GM12878 (cell line): ENCODE data around the gene MSRB1. TPM values are rescaled to one million over a fixed set of nuclear protein-coding genes. Genes with fewer than 3 reads are reported as not detected.
A peak's percentile ranks its signal among the peaks of the same experiment; 100 is the strongest.

Source experiments
- ATAC-seq: fragments of 200-7000 bp; cut with Tn5 transposase; 3 replicates; pipeline ENCODE4 v1.9.1; 2020; ENCODE audit warnings: mild to moderate bottlenecking, moderate library complexity
- BruUV-seq: library from RNA; stranded (reverse); fragments of 400-500 nt; replicated peaks from 2 replicates; lab custom pipeline; 2021; lab: Mats Ljungman, UMichigan
- CTCF ChIA-PET: fragments of 300-600 bp; sonication (Branson Sonifier 250); formaldehyde crosslinking; extraction: SDS; loops from one replicate; lab custom pipeline; 2021; ENCODE audit warnings: inconsistent platforms; lab: Yijun Ruan, JAX
- POLR2A ChIA-PET: fragments of 350-600 bp; formaldehyde crosslinking; extraction: SDS; loops from one replicate; lab custom pipeline; 2021; ENCODE audit warnings: inconsistent platforms; lab: Charles Lee
- RAD21 ChIA-PET: fragments of 300-600 bp; sonication (Branson Sonifier 250); formaldehyde crosslinking; loops from one replicate; lab custom pipeline; 2023; ENCODE audit warnings: antibody characterized with exemption; ENCODE audit not compliant: unreplicated experiment; lab: Charles Lee
- SMC1A ChIA-PET: fragments of 300-600 bp; sonication (Branson Sonifier 250); formaldehyde crosslinking; loops from one replicate; lab custom pipeline; 2023; ENCODE audit not compliant: unreplicated experiment, uncharacterized antibody; lab: Charles Lee
- DNase-seq: peaks from one replicate; pipeline ENCODE4 v3.0.0-alpha.2; 2011; ENCODE audit warnings: low read depth, low spot score
- FAIRE-seq: peaks from 3 replicates; lab custom pipeline; 2011; peaks lifted over from hg19 to GRCh38; lab: Jason Lieb, UNC
- H2AFZ ChIP-seq: 2 replicates; pipeline ENCODE4 v1.6.0; 2011; ENCODE audit warnings: low read depth, low read length, control low read depth; ENCODE audit not compliant: control insufficient read depth
- H3K27ac ChIP-seq: 2 replicates; pipeline ENCODE4 v1.5.1; 2011; ENCODE audit warnings: control low read depth; ENCODE audit not compliant: control insufficient read depth, insufficient read depth
- H3K27me3 ChIP-seq, 2 experiments: replicated peaks in 1 of 2; 2 replicates each; pipeline versions ENCODE4 v1.6.0 to v1.6.1; 2011; ENCODE audit warnings: low read length in 1 of 2; ENCODE audit not compliant: control insufficient read depth in 2 of 2, insufficient read depth in 2 of 2
- H3K36me3 ChIP-seq, 2 experiments: 2 replicates each; pipeline ENCODE4 v1.5.1; 2011; ENCODE audit warnings: low read length in 1 of 2; ENCODE audit not compliant: control insufficient read depth in 2 of 2, insufficient read depth in 2 of 2
- H3K4me1 ChIP-seq: 2 replicates; pipeline ENCODE4 v1.6.1; 2011; ENCODE audit warnings: mild to moderate bottlenecking, low read length, moderate library complexity, mixed read lengths; ENCODE audit not compliant: control insufficient read depth, insufficient read depth
- H3K4me2 ChIP-seq: 2 replicates; pipeline ENCODE4 v1.6.0; 2011; ENCODE audit warnings: control low read depth; ENCODE audit not compliant: control insufficient read depth, insufficient read depth
- H3K4me3 ChIP-seq: fragments of 200-600 bp; sonication (generic); 2 replicates; pipeline ENCODE4 v1.5.1; 2016
- H3K79me2 ChIP-seq: 2 replicates; pipeline ENCODE4 v1.6.0; 2011; ENCODE audit warnings: low read length; ENCODE audit not compliant: control insufficient read depth, insufficient read depth
- H3K9ac ChIP-seq: 2 replicates; pipeline ENCODE4 v1.8.0; 2011; ENCODE audit warnings: low read length, control low read depth, mixed read lengths; ENCODE audit not compliant: control insufficient read depth, insufficient read depth
- H3K9me3 ChIP-seq: replicated peaks from 3 replicates; pipeline ENCODE4 v1.5.1; 2011; ENCODE audit warnings: mild to moderate bottlenecking, low read length; ENCODE audit not compliant: control insufficient read depth, insufficient read depth
- H4K20me1 ChIP-seq: 2 replicates; pipeline ENCODE4 v1.6.0; 2011; ENCODE audit not compliant: control insufficient read depth, insufficient read depth
- BMI1 ChIP-seq: fragments of 450-650 bp; IDR thresholded peaks from 2 replicates; pipeline ENCODE4 v1.6.1; 2016; ENCODE audit warnings: mild to moderate bottlenecking, moderate library complexity, borderline replicate concordance
- CBFB ChIP-seq: IDR thresholded peaks from 2 replicates; pipeline ENCODE4 v1.6.1; 2016; ENCODE audit warnings: antibody characterized with exemption, low read depth
- CREB1 ChIP-seq: IDR thresholded peaks from 2 replicates; pipeline ENCODE4 v1.6.1; 2012; ENCODE audit warnings: low read depth, mild to moderate bottlenecking, inconsistent platforms
- ESRRA ChIP-seq: IDR thresholded peaks from 2 replicates; pipeline ENCODE4 v1.6.1; 2012; ENCODE audit warnings: mild to moderate bottlenecking, low read length, improper control_type of control experiment
- ETV6 ChIP-seq, 2 experiments: fragments of 450-650 bp in 1 of 2; IDR thresholded peaks in 1 of 2; conservative IDR thresholded peaks in 1 of 2; 2 replicates each; pipeline ENCODE4 v1.6.1; 2014; ENCODE audit warnings: antibody characterized with exemption in 1 of 2, borderline replicate concordance in 1 of 2, low read depth in 1 of 2, mild to moderate bottlenecking in 1 of 2, moderate library complexity in 1 of 2
- FOXM1 ChIP-seq: IDR thresholded peaks from 2 replicates; pipeline ENCODE4 v1.6.1; 2012; ENCODE audit warnings: low read depth, mild to moderate bottlenecking, inconsistent platforms, low read length, moderate library complexity
- LARP7 ChIP-seq: fragments of 450-650 bp; IDR thresholded peaks from 2 replicates; pipeline ENCODE4 v1.6.1; 2017; ENCODE audit warnings: mild to moderate bottlenecking
- POLR2AphosphoS2 ChIP-seq: IDR thresholded peaks from 2 replicates; pipeline ENCODE4 v1.6.1; 2011; ENCODE audit warnings: low read depth, mild to moderate bottlenecking, low read length, improper control_type of control experiment, moderate library complexity
- RCOR1 ChIP-seq: conservative IDR thresholded peaks from 2 replicates; pipeline ENCODE4 v1.6.1; 2012; ENCODE audit warnings: low read depth, low read length, improper control_type of control experiment
- SMAD1 ChIP-seq: fragments of 450-650 bp; IDR thresholded peaks from 2 replicates; pipeline ENCODE4 v1.6.1; 2018; ENCODE audit warnings: mild to moderate bottlenecking, low read depth; ENCODE audit not compliant: partially characterized antibody
- SMAD5 ChIP-seq: IDR thresholded peaks from 2 replicates; pipeline ENCODE4 v1.6.1; 2016; ENCODE audit warnings: antibody characterized with exemption, low read depth
- SMC3 ChIP-seq: IDR thresholded peaks from 2 replicates; pipeline ENCODE4 v1.6.1; 2011; ENCODE audit warnings: low read length, improper control_type of control experiment, borderline replicate concordance
- ZNF24 ChIP-seq: fragments of 450-650 bp; IDR thresholded peaks from 2 replicates; pipeline ENCODE4 v1.6.1; 2017; ENCODE audit warnings: antibody characterized with exemption, mild to moderate bottlenecking
- ZNF384 ChIP-seq: IDR thresholded peaks from 2 replicates; pipeline ENCODE4 v1.6.1; 2012; ENCODE audit warnings: low read depth, mild to moderate bottlenecking, low read length, improper control_type of control experiment, borderline replicate concordance
- WGBS: methylation state at CpG from one replicate; pipeline ENCODE4 v1.1.6; 2016; ENCODE audit warnings: low lambda C conversion rate; ENCODE audit not compliant: insufficient replicate concordance, insufficient coverage; ENCODE audit errors: missing lambda C conversion rate; 5-methylcytosine and 5-hydroxymethylcytosine counted together
- in situ Hi-C: fragments of 300-500 bp; cut with MboI; formaldehyde crosslinking; loops from 9 replicates; pipeline ENCODE4 v1.14.3; 2018; ENCODE audit warnings: mixed read lengths
- intact Hi-C: fragments of 100-400 bp; cut with micrococcal nuclease; formaldehyde crosslinking; loops from one replicate; pipeline ENCODE4 v1.14.2; 2022; ENCODE audit not compliant: unreplicated experiment
- polyA plus RNA-seq, 11 experiments: library from polyadenylated mRNA; depleted of rRNA in 4 of 11; unstranded in 6 of 11; stranded (reverse) in 5 of 11; fragments of >200 nt; fragmentation: Nextera tagmentation in 4 of 11; fragmentation: Illumina TruSeq in 1 of 11; extraction: Ambion mirVana in 4 of 11; extraction: Trizol in 1 of 11; gene quantifications; 1 replicate in 1 of 11; 2 replicates in 10 of 11; pipeline versions ENCODE4 v1.2.1 to v1.2.3, GENCODE V29; 2011 to 2016; ENCODE audit warnings: inconsistent platforms in 2 of 11, missing spikeins in 2 of 11, low read depth in 1 of 11
- total RNA-seq, 4 experiments: library from RNA; depleted of rRNA in 3 of 4; stranded (reverse); fragments of >200 nt in 3 of 4; fragmentation: Illumina TruSeq in 1 of 4; extraction: Trizol in 1 of 4; gene quantifications; 2 replicates each; pipeline versions ENCODE4 v1.2.1 to v1.2.3, GENCODE V29; 2013 to 2021
- TF ChIP-seq, protein P1 (sequence below): fragments of 450-650 bp; IDR thresholded peaks from 2 replicates; pipeline ENCODE4 v1.6.1; 2016; ENCODE audit warnings: mild to moderate bottlenecking, moderate library complexity, borderline replicate concordance
- TF ChIP-seq, protein P2 (sequence below): IDR thresholded peaks from 2 replicates; pipeline ENCODE4 v1.6.1; 2011; ENCODE audit warnings: mild to moderate bottlenecking, low read depth, low read length, moderate library complexity; ENCODE audit not compliant: insufficient replicate concordance

MSRB1 gene
- total and polyA plus RNA-seq, 10 of the 15 experiments (the other 5 are each of a cell fraction or from before 2014, with no cell fraction given), result 5.1 to 48.6 (median 25.7) TPM

DNA sequence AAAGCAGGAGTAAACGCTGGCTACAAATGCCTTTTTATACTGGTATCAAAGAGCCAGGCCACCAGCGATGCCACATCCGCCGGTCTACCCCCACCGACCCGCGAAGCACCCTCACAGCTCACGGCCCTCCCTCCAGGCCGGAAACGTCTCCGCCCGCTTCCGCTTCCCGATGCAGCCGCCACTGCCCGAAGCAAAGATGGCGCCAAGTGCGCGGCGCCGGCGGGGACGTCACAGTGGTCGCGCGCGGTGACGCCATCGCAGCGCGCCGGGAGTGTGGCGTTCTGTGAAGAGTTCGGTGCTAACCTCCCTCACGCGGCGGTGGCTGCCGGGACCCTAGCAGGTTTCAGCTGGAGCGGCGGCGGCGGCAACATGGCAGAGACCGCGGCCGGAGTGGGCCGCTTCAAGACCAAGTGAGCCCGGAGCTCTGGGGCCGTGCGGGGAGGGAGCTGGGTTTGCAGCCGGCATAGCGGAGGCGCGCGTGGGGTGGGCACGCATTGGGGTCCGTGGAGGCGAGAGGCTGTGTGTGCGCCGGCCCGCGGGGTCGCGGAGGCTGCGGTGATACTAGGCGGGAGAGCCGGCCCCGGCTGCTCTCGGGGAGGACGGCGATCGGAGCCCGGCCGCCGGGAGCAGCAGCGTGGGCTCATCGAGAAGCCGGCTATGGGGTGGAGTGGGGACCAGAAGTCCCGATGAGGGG, 28.9 kb upstream of the MSRB1 start, which contains the start of gene TBL3 (continued):
- peak; percentile 30; the same call in 1 of the 2 replicates for TF ChIP-seq LARP7
- TF ChIP-seq ETV6 (conservative IDR thresholded peaks at IDR 0.05 in 1 of 2, IDR thresholded peaks at IDR 0.05 in 1 of 2; ENCODE audit: borderline replicate concordance in 1 of 2, low read depth in 1 of 2), result peak in 1 of 2 experiments; percentile 79; a peak in 1 of 4 replicates
- peak; percentile 91 for TF ChIP-seq ESRRA
- TF ChIP-seq FOXM1, result no peak
- TF ChIP-seq RCOR1, result peak; percentile 85; the same call in 1 of the 2 replicates

DNA sequence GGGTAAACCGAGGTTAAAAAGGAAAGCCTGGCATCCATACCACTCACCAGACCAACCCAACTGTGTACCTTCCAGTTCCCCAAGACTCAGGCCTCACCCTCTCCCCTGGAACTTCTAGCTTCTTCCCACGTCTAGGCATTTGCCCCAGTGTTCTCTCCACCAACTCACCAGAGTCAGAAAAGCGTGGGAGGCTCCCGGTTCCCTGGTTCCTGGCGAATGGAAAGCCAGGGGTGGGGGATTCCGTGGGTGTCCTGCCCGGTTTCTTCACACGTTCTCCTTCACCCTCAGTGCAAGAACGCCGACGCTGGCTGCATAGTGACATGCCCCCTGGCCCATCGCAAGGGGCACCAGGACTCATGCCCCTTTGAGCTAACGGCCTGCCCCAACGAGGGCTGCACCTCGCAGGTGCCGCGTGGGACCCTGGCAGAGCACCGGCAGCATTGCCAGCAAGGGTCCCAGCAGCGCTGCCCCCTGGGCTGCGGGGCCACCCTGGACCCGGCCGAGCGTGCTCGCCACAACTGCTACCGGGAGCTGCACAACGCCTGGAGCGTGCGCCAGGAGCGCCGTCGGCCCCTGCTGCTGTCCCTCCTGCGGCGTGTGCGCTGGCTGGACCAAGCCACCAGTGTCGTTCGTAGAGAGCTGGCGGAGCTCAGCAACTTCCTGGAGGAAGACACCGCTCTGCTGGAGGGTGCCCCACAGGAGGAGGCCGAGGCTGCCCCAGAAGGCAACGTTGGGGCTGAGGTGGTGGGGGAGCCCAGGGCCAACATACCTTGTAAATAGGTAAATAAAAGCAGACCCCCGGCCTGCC, 25.4 kb upstream of the MSRB1 start:
- Histone ChIP-seq H3K4me3 (no peak overlapping the region), H3K9me3 (no peaks in the 10 kb centered on the region), H3K4me1 (peaks cover 10% of the 10 kb centered on the region), H3K27ac (no peak overlapping the region), H3K79me2 (peaks cover 51% of the 10 kb centered on the region), H2AFZ (no peak overlapping the region), H3K27me3 (no peaks in the 10 kb centered on the region), H3K4me2 (no peak overlapping the region), H3K36me3 (peaks cover 0 to 6% of the 10 kb centered on the region in 2 experiments; a peak in 3 of 4 replicates), H4K20me1 (peaks cover 3% of the 10 kb centered on the region; the same call in 1 of the 2 replicates), H3K9ac (no peak overlapping the region)
- WGBS, result 91% methylated on average over 41 of the region's 41 CpGs
- no TSS peak for BruUV-seq
- ATAC-seq (no peak), FAIRE-seq (no peak), DNase-seq (no peak)
- in situ Hi-C loops (no loop called here), intact Hi-C loops (no loop called here)
- ChIA-PET RAD21 (no interaction called here), CTCF (no interaction called here), SMC1A (no interaction called here), POLR2A (interaction anchor here (0.6 kb wide), 1 partner anchor 20 kb away, joined by 3 read pairs; no protein-coding TSS in a partner anchor)
- TF ChIP-seq CBFB, result no peak
- no peak for TF ChIP-seq POLR2AphosphoS2
- TF ChIP-seq ZNF384, result no peak
- no peak for TF ChIP-seq SMAD1
- no peak for TF ChIP-seq CREB1
- no peak for TF ChIP-seq SMC3
- no peak for TF ChIP-seq SMAD5
- TF ChIP-seq BMI1, result no peak
- TF ChIP-seq ESRRA, result no peak
- TF ChIP-seq, protein P1, sequence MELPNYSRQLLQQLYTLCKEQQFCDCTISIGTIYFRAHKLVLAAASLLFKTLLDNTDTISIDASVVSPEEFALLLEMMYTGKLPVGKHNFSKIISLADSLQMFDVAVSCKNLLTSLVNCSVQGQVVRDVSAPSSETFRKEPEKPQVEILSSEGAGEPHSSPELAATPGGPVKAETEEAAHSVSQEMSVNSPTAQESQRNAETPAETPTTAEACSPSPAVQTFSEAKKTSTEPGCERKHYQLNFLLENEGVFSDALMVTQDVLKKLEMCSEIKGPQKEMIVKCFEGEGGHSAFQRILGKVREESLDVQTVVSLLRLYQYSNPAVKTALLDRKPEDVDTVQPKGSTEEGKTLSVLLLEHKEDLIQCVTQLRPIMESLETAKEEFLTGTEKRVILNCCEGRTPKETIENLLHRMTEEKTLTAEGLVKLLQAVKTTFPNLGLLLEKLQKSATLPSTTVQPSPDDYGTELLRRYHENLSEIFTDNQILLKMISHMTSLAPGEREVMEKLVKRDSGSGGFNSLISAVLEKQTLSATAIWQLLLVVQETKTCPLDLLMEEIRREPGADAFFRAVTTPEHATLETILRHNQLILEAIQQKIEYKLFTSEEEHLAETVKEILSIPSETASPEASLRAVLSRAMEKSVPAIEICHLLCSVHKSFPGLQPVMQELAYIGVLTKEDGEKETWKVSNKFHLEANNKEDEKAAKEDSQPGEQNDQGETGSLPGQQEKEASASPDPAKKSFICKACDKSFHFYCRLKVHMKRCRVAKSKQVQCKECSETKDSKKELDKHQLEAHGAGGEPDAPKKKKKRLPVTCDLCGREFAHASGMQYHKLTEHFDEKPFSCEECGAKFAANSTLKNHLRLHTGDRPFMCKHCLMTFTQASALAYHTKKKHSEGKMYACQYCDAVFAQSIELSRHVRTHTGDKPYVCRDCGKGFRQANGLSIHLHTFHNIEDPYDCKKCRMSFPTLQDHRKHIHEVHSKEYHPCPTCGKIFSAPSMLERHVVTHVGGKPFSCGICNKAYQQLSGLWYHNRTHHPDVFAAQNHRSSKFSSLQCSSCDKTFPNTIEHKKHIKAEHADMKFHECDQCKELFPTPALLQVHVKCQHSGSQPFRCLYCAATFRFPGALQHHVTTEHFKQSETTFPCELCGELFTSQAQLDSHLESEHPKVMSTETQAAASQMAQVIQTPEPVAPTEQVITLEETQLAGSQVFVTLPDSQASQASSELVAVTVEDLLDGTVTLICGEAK, result no peak
- TF ChIP-seq, protein P2, sequence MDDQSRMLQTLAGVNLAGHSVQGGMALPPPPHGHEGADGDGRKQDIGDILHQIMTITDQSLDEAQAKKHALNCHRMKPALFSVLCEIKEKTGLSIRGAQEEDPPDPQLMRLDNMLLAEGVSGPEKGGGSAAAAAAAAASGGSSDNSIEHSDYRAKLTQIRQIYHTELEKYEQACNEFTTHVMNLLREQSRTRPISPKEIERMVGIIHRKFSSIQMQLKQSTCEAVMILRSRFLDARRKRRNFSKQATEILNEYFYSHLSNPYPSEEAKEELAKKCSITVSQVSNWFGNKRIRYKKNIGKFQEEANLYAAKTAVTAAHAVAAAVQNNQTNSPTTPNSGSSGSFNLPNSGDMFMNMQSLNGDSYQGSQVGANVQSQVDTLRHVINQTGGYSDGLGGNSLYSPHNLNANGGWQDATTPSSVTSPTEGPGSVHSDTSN, result no peak
- no peak for TF ChIP-seq ZNF24
